ENCODE data around the gene ADCY10. TPM values are rescaled to one million over a fixed set of nuclear protein-coding genes. Genes with fewer than 3 reads are reported as not detected.
A peak's percentile ranks its signal among the peaks of the same experiment; 100 is the strongest.

The ADCY10 gene
- total RNA-seq, 1 experiment from 2014 or later: 0.35 TPM

- H3K4me3 Mint-ChIP-seq (ENCODE audit: unreplicated experiment): no peak overlapping the region
- ChIA-PET CTCF (interaction anchor here (0.6 to 6.7 kb wide), 10 partner anchors 10 to 261 kb away, joined by 3 to 67 read pairs (median 3); partner anchors contain the start of gene MPZL1), POLR2A (interaction anchor here (0.7 to 5.8 kb wide), 7 partner anchors 8 to 227 kb away, joined by 3 to 78 read pairs (median 62); partner anchors contain the start of genes DCAF6, MPC2 and MPZL1)
- DNase-seq (ENCODE audit: unreplicated experiment): no peak
- no TSS peak for BruUV-seq (replicated peaks)
- peaks cover 71% of the 10 kb centered on the region for H3K4me1 Mint-ChIP-seq (ENCODE audit: insufficient read depth, unreplicated experiment)
- TF ChIP-seq CTCF (IDR thresholded peaks at IDR 0.05; ENCODE audit: unreplicated experiment): no peak
- H3K27me3 Mint-ChIP-seq (ENCODE audit: insufficient read depth, unreplicated experiment): no peaks in the 10 kb centered on the region
- H3K36me3 Mint-ChIP-seq (ENCODE audit: insufficient read depth, unreplicated experiment): peaks cover 60% of the 10 kb centered on the region
- no peak overlapping the region for H3K27ac Mint-ChIP-seq (ENCODE audit: low read depth, unreplicated experiment)
- intact Hi-C loops (cut with micrococcal nuclease): no loop called here
- no peaks in the 10 kb centered on the region for H3K9me3 Mint-ChIP-seq (ENCODE audit: unreplicated experiment)
Measured at GRCh38 chr1:167792188-167792565, 121.8 kb downstream of the ADCY10 start.

DNA sequence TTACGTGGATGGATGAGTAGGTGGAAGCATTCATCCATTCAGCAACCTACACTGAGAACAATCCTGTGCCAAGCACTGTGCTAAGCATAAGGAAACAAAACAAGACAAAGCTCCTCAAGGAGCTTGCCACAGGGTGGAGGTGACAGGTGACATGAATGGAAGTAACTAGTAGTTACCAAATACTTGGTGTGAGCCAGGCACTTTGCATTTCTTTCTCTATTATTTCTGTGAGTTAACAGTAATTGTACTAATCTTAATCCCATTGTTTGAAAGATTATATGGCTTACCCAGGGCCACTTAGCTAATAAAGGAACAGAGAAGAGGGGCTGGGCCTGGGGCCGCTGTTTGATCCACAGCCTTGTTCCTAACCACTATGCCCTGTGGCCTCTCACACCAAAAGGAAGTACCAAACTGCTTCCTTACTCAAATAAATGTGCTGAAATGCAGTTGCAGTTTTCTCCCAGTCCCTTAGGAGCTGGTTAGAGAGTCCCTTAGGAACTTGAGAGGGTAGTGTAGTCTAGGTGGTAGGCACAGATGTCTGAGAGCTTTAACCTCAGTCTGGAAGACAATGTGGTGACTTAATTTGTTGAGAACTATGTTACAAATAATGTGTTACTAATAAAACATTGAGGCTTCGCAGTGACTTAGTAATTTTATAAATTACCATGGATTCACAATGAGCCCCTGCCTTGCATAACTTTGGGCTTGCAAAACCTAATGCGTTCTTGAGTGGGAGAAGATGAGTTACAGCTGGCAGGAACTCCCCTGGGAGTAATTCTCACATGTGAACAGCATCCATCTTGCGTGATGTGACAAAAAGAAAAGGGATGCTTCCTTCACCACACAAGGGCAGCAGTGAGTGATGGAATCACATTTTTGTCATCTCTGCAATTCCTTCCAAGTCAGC is 122.4 kb downstream of the ADCY10 start:
- Mint-ChIP-seq H3K27me3 (ENCODE audit: insufficient read depth, unreplicated experiment) (no peaks in the 10 kb centered on the region), H3K27ac (ENCODE audit: low read depth, unreplicated experiment) (peak overlapping the region; percentile 95), H3K4me1 (ENCODE audit: insufficient read depth, unreplicated experiment) (peaks cover 65% of the 10 kb centered on the region), H3K9me3 (ENCODE audit: unreplicated experiment) (no peaks in the 10 kb centered on the region), H3K36me3 (ENCODE audit: insufficient read depth, unreplicated experiment) (peaks cover 67% of the 10 kb centered on the region), H3K4me3 (ENCODE audit: unreplicated experiment) (peak overlapping the region; percentile 8)
- POLR2A ChIA-PET: interaction anchor here (0.7 to 5.8 kb wide), 15 partner anchors 9 to 238 kb away, joined by 3 to 78 read pairs (median 12); partner anchors contain the start of genes CREG1, DCAF6, MPC2 and MPZL1
- no TSS peak for BruUV-seq (replicated peaks)
- intact Hi-C loops (cut with micrococcal nuclease): no loop called here
- DNase-seq (ENCODE audit: unreplicated experiment): peak; percentile 64
- CTCF ChIA-PET: interaction anchor here (0.6 to 6.7 kb wide), 10 partner anchors 10 to 1264 kb away, joined by 3 to 67 read pairs (median 3); partner anchors contain the start of genes DCAF6 and MPZL1
- no peak for TF ChIP-seq CTCF (IDR thresholded peaks at IDR 0.05; ENCODE audit: unreplicated experiment)

DNA sequence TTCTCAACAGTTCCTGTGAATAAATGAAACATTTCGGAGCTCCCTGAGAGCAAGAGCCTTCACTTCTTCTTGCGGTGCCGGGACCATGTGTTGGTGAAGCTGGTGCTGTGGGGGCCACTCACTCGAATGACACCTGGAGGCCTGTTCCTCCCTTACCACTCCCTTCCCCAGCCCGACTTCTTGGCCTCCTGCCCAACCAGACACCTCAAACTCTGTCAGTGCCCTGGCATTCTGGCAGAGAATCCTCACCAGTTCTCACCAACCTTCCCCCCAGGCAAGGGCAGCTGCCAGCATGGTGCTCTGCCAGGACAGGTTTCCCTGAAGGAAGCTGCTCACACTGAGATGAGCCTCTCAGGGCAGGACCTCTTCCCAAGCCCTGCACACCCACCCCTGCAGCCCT is 123.8 kb downstream of the ADCY10 start:
- Mint-ChIP-seq H3K9me3 (ENCODE audit: unreplicated experiment) (no peaks in the 10 kb centered on the region), H3K27me3 (ENCODE audit: insufficient read depth, unreplicated experiment) (no peaks in the 10 kb centered on the region), H3K4me3 (ENCODE audit: unreplicated experiment) (peak overlapping the region; percentile 57), H3K27ac (ENCODE audit: low read depth, unreplicated experiment) (peak overlapping the region; percentile 95), H3K4me1 (ENCODE audit: insufficient read depth, unreplicated experiment) (peaks cover 53% of the 10 kb centered on the region), H3K36me3 (ENCODE audit: insufficient read depth, unreplicated experiment) (peaks cover 68% of the 10 kb centered on the region)
- peak; percentile 99 for DNase-seq (ENCODE audit: unreplicated experiment)
- no peak for TF ChIP-seq CTCF (IDR thresholded peaks at IDR 0.05; ENCODE audit: unreplicated experiment)
- CTCF ChIA-PET: interaction anchor here (0.5 to 6.7 kb wide), 16 partner anchors 11 to 237 kb away, joined by 3 to 67 read pairs (median 4); partner anchors contain the start of genes CREG1 and DCAF6
- no TSS peak for BruUV-seq (replicated peaks)
- POLR2A ChIA-PET: interaction anchor here (0.6 to 5.8 kb wide), 28 partner anchors 9 to 881 kb away, joined by 3 to 78 read pairs (median 5); partner anchors contain the start of genes CREG1, DCAF6, MPC2 and MPZL1
- intact Hi-C loops (cut with micrococcal nuclease): no loop called here

GRCh38 chr1:167789501-167789900 is 124.4 kb downstream of the ADCY10 start:
- BruUV-seq (replicated peaks): TSS peak; percentile 20
- TF ChIP-seq CTCF (IDR thresholded peaks at IDR 0.05; ENCODE audit: unreplicated experiment): no peak
- DNase-seq (ENCODE audit: unreplicated experiment): peak; percentile 88
- POLR2A ChIA-PET: interaction anchor here (0.7 to 5.8 kb wide), 25 partner anchors 8 to 236 kb away, joined by 3 to 78 read pairs (median 5); partner anchors contain the start of genes CREG1, DCAF6, MPC2 and MPZL1
- Mint-ChIP-seq H3K4me1 (ENCODE audit: insufficient read depth, unreplicated experiment) (peaks cover 48% of the 10 kb centered on the region), H3K27me3 (ENCODE audit: insufficient read depth, unreplicated experiment) (no peaks in the 10 kb centered on the region), H3K36me3 (ENCODE audit: insufficient read depth, unreplicated experiment) (peaks cover 66% of the 10 kb centered on the region), H3K9me3 (ENCODE audit: unreplicated experiment) (no peaks in the 10 kb centered on the region), H3K4me3 (ENCODE audit: unreplicated experiment) (peak overlapping the region; percentile 57), H3K27ac (ENCODE audit: low read depth, unreplicated experiment) (peak overlapping the region; percentile 95)
- intact Hi-C loops (cut with micrococcal nuclease): no loop called here
- CTCF ChIA-PET: interaction anchor here (0.5 to 6.7 kb wide), 19 partner anchors 10 to 293 kb away, joined by 3 to 67 read pairs (median 3); partner anchors contain the start of gene CREG1
